Calu3 (cell line): ENCODE results near the gene NDUFS5. TPM values are rescaled to one million over a fixed set of nuclear protein-coding genes. Genes with fewer than 3 reads are reported as not detected.
"Not testable (repeated sequence)": the region's sequence is repeated elsewhere in the genome, so short reads cannot be mapped to it uniquely, and the experiment has no call there.

Source experiments
- BruUV-seq: library from RNA; stranded (reverse); fragments of 400-500 nt; replicated peaks from 2 replicates; lab custom pipeline; 2021; lab: Mats Ljungman, UMichigan
- CTCF ChIA-PET: fragments of 300-600 bp; sonication (Branson Sonifier 250); formaldehyde crosslinking; loops from one replicate; lab custom pipeline; 2022; ENCODE audit warnings: antibody characterized with exemption; lab: Charles Lee
- DNase-seq: peaks from one replicate; pipeline ENCODE4 v3.0.0; 2022
- H3K27ac Mint-ChIP-seq: one replicate; pipeline ENCODE4 v1.8.0; 2022; ENCODE audit warnings: mixed read lengths; ENCODE audit not compliant: unreplicated experiment
- H3K27me3 Mint-ChIP-seq: one replicate; pipeline ENCODE4 v1.8.0; 2022; ENCODE audit warnings: mixed read lengths; ENCODE audit not compliant: unreplicated experiment
- H3K36me3 Mint-ChIP-seq: one replicate; pipeline ENCODE4 v1.8.0; 2022; ENCODE audit warnings: mild to moderate bottlenecking, moderate library complexity, mixed read lengths; ENCODE audit not compliant: insufficient read depth, unreplicated experiment
- H3K4me1 Mint-ChIP-seq: one replicate; pipeline ENCODE4 v1.8.0; 2022; ENCODE audit warnings: mild to moderate bottlenecking, low read depth, mixed read lengths; ENCODE audit not compliant: unreplicated experiment
- H3K4me3 Mint-ChIP-seq: one replicate; pipeline ENCODE4 v1.8.0; 2022; ENCODE audit warnings: mild to moderate bottlenecking, low read depth, moderate library complexity, mixed read lengths; ENCODE audit not compliant: unreplicated experiment
- H3K9me3 Mint-ChIP-seq: one replicate; pipeline ENCODE4 v1.8.0; 2022; ENCODE audit warnings: low read depth, mixed read lengths; ENCODE audit not compliant: unreplicated experiment
- intact Hi-C: fragments of 100-400 bp; cut with micrococcal nuclease; formaldehyde crosslinking; loops from one replicate; pipeline ENCODE4 v1.10.0; 2022; ENCODE audit not compliant: unreplicated experiment
- total RNA-seq: library from RNA; stranded (reverse); gene quantifications from 2 replicates; pipeline ENCODE4 v1.2.3, GENCODE V29; 2022
- TF ChIP-seq, protein P1 (sequence below): fragments of 200-600 bp; IDR thresholded peaks from one replicate; pipeline ENCODE4 v1.8.0; 2022; ENCODE audit warnings: antibody characterized with exemption; ENCODE audit not compliant: unreplicated experiment

NDUFS5 gene
- total RNA-seq, 1 experiment from 2014 or later = 170 TPM

DNA sequence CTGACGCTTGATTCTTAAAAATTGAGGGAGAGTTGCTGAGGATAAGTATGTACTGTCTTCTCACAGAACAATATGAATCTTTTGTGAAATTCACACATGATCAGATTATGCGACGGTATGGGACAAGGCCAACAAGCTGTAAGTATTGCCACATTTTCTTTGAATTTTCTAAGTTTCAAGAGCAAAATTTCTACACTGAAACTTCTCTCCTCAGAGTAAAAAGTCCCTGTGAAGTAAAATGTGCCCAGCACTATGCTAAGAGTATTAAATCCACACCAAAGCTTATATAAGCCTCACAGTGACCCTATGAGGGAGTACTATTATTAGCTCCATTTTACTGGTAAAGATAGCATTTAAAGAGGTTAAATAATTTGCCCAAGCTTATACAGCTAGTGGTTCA, 22.9 kb upstream of the NDUFS5 start:
- Mint-ChIP-seq H3K27me3 (no peaks in the 10 kb centered on the region), H3K4me1 (peaks cover 6% of the 10 kb centered on the region), H3K9me3 (no peaks in the 10 kb centered on the region), H3K36me3 (peaks cover 84% of the 10 kb centered on the region), H3K27ac (no peak overlapping the region), H3K4me3 (no peak overlapping the region)
- no TSS peak for BruUV-seq
- DNase-seq = no peak
- CTCF ChIA-PET = interaction anchor here (0.8 kb wide), 1 partner anchor 667 kb away, joined by 3 read pairs; no protein-coding TSS in a partner anchor
- TF ChIP-seq, protein P1, sequence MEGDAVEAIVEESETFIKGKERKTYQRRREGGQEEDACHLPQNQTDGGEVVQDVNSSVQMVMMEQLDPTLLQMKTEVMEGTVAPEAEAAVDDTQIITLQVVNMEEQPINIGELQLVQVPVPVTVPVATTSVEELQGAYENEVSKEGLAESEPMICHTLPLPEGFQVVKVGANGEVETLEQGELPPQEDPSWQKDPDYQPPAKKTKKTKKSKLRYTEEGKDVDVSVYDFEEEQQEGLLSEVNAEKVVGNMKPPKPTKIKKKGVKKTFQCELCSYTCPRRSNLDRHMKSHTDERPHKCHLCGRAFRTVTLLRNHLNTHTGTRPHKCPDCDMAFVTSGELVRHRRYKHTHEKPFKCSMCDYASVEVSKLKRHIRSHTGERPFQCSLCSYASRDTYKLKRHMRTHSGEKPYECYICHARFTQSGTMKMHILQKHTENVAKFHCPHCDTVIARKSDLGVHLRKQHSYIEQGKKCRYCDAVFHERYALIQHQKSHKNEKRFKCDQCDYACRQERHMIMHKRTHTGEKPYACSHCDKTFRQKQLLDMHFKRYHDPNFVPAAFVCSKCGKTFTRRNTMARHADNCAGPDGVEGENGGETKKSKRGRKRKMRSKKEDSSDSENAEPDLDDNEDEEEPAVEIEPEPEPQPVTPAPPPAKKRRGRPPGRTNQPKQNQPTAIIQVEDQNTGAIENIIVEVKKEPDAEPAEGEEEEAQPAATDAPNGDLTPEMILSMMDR = no peak
- intact Hi-C loops = no loop called here

DNA sequence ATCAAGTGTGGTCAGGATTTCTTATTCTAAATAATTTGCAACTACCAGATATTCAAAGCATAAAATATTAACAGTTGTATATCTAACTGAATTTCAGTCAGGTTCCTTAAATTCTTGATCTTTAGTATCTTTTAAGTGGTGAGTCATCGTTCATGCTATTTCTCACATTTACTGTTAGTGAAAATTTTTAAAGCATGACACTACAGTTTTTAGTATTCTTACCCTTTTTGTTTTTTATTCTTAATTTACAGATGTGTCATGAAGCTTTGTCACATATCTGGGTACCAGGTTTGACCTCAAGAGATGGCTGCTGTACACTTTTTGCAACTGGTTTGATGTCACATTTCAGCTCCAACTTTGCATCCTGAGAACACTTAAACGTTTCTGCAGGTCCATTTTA, 22.4 kb upstream of the NDUFS5 start:
- no TSS peak for BruUV-seq
- Mint-ChIP-seq H3K27ac (peak overlapping the region; percentile 37), H3K36me3 (peaks cover 86% of the 10 kb centered on the region), H3K4me3 (no peak overlapping the region), H3K27me3 (no peaks in the 10 kb centered on the region), H3K9me3 (no peaks in the 10 kb centered on the region), H3K4me1 (peaks cover 6% of the 10 kb centered on the region)
- CTCF ChIA-PET = no interaction called here
- intact Hi-C loops = no loop called here
- no peak for DNase-seq
- TF ChIP-seq, protein P1 = no peak

DNA sequence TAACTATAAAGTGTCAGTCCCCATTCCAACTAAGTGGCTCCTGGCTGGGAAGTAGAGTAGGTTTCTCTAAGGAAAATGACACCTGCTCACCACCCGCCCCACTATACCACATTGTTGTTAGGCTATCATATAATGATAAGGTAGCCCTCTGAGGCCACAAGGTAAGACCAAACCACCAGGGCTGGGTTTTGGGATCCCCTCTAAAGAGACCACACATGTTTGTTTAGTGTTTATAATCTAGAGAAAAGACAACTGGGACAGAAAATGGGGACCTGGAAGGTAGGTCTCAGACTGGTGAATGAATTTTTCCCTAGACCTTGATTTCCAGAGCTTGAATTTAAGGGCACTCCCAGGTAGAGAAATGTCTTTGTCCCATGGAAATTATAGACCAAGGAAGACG, 19.9 kb upstream of the NDUFS5 start:
- TF ChIP-seq, protein P1 = no peak
- no peak for DNase-seq
- CTCF ChIA-PET = no interaction called here
- H3K27me3 Mint-ChIP-seq = no peaks in the 10 kb centered on the region
- H3K4me1 Mint-ChIP-seq = peaks cover 6% of the 10 kb centered on the region
- no TSS peak for BruUV-seq
- no peak overlapping the region for H3K4me3 Mint-ChIP-seq
- no peak overlapping the region for H3K27ac Mint-ChIP-seq
- H3K36me3 Mint-ChIP-seq = peaks cover 82% of the 10 kb centered on the region
- intact Hi-C loops = no loop called here
- H3K9me3 Mint-ChIP-seq = no peaks in the 10 kb centered on the region

DNA sequence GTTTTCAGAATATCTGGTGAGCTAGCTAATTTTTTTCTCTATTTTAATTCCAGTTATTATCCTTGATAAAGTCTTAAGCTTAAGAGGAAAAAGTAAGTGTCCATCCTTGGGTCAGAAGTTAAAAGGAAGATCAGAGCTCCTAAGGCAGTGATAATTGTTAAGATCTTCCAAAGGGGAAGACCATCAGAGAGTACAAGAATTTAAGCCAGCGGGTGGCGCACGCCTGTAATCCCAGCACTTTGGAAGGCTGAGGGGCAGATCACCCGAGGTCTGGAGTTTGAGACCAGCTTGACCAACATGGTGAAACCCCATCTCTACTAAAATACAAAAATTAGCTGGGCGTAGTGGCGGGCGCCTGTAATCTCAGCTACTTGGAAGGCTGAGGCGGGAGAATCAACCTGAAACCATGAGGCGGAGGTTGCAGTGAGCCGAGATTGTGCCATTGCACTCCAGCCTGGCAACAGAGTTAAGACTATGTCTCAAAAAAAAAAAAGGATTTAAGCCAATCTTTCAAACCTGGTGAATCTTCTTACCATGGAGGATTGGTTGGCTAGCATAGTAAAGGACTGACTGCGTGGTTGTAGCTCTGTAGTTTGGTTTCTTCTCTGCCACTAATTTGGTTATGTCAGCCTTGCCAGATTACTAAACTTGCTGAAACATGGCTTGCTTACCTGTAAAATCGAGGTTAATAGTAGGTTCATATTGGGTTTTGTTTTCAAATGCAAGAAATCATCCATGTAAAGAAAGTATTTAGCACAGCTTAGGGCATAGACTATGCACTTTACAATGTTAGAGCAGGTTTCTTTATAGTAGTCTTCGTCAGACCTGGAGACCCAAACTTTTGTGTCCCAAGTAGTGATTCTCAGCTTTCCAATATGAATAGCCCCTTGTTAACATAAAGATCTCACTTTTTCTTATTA, 19.2 kb upstream of the NDUFS5 start:
- Mint-ChIP-seq H3K27ac (no peak overlapping the region), H3K4me3 (no peak overlapping the region), H3K4me1 (peaks cover 6% of the 10 kb centered on the region), H3K36me3 (peaks cover 81% of the 10 kb centered on the region), H3K27me3 (no peaks in the 10 kb centered on the region), H3K9me3 (no peaks in the 10 kb centered on the region)
- no peak for DNase-seq
- BruUV-seq = no TSS peak
- CTCF ChIA-PET = interaction anchor here (0.5 kb wide), 1 partner anchor 392 kb away, joined by 3 read pairs; no protein-coding TSS in a partner anchor
- TF ChIP-seq, protein P1 = no peak
- intact Hi-C loops = no loop called here

DNA sequence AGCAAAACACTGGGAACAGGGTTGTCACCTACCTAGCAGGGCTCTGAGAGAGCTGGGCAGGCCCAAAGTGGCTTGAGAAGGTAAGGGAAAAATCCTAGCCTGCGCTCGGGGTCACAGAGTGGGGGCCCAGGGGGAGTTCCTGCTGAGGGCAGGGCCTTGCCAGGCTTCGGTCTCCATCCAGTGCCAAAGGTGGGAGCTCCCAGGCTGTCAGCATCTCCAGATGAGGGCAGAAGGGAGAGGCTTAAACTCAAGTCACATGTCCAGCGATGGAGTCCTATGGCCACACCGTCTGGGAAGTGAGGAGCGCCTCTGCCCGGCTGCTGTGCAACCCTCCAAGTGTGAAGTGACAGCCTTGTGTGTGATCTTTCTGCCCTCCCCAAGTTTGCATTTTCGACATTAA, 11.2 kb upstream of the NDUFS5 start:
- BruUV-seq, H3K4me3 Mint-ChIP-seq, H3K27me3 Mint-ChIP-seq, H3K27ac Mint-ChIP-seq, CTCF ChIA-PET, DNase-seq, intact Hi-C loops, H3K9me3 Mint-ChIP-seq: not testable (repeated sequence)
- Mint-ChIP-seq H3K36me3 (peaks cover 18% of the 10 kb centered on the region), H3K4me1 (peaks cover 11% of the 10 kb centered on the region)
